CD4-positive, alpha-beta T cell treated with Interleukin-6 for 4 hours (primary cell): Measurements from ENCODE around the gene ACTG1.

Source experiments
- DNase-seq: peaks from one replicate; pipeline ENCODE4 v3.0.0-alpha.2; 2020; ENCODE audit warnings: mixed read lengths

The ACTG1 gene

GRCh38 chr17:81512562-81513371 is at the start of gene ACTG1:
Gene ACTG1, minus strand, starts transcription at chr17:81512799. Its CDS starts 445 bp downstream, at chr17:81512354.
- peak; percentile 93 for DNase-seq

DNA sequence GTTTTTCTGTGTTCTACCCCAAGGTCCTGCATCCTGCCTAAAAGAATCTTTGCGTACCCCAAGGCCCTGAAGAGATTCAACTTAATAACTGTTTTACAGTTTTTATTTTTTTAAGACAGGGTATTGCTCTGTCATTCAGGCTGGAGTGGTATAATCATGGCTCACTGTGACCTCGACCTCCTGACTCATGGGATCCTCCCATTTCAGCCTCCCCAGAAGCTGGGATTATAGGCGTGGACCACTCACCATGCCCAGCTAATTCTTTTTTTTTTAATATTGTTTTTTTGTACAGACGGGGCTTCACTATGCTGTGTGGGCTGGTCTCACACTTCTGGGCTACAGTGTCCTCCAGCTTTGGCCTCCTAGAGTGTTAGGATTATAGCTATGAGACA is 48.9 kb upstream of the ACTG1 start:
- no peak for DNase-seq

DNA sequence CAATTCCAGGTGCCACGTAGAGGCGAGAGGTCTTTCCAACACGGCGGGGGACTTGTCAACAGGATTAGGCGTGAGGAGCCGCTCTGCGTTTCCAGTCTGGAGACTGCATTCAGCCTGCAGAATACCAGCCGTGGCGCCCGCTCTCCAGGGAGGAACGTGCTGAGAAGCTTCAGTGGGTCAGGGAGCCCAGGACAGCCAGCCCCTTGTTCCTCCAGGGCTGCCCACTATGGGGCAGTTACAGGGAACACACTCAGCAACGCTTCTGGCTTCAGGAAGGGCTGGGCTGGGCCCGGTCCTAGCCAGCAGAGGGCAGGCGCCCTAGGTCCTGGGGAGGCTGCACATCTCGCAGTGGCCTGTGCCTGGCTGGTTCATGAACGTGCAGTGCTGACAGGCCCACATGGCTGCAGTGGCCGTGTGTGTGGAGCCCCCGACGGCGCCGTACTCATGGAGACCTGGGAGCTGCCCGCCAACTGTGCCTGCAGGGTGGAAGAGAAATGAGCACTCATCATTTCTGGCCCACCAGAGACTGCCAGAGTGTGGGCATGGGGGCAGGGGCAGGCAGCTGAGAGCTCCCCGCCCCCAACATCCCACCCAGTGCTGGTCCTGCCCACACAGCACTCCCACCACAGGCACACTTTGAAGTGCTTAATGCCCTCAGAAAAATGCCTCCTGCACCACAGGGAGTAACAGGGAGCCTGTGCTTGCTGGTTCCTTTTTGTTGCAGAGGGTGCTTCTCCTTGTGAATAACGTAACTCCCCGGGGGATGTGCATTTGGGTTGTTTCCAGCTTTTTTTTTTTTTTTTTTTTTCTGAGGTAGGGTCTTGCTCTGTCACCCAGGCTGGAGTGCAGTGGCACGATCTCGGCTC is 46.6 kb upstream of the ACTG1 start:
- no peak for DNase-seq

- no peak for DNase-seq
Observed at GRCh38 chr17:81558115-81558468, 45.5 kb upstream of the ACTG1 start.

GRCh38 chr17:81557276-81558114 is 44.9 kb upstream of the ACTG1 start:
- DNase-seq: no peak

DNA sequence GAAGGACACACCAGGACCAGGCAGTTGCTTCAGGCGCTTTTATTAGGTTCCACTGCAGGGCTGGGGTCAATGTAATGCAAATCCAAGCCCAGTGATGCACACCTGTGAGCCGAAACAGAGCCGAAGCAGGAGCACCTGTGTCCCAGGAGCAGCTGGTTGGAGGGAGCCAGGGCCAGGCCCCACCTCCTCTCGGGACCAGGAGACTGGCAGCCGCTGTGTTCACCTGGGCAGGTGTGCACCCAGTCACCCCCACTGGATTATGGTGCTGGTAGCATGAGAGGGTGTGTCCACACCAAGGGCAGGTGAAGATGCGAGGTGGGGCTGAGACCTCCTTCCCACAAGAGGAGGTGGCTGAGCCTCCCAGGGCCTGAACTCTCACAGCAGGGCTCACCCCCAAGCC is 44.3 kb upstream of the ACTG1 start:
- no peak for DNase-seq

DNA sequence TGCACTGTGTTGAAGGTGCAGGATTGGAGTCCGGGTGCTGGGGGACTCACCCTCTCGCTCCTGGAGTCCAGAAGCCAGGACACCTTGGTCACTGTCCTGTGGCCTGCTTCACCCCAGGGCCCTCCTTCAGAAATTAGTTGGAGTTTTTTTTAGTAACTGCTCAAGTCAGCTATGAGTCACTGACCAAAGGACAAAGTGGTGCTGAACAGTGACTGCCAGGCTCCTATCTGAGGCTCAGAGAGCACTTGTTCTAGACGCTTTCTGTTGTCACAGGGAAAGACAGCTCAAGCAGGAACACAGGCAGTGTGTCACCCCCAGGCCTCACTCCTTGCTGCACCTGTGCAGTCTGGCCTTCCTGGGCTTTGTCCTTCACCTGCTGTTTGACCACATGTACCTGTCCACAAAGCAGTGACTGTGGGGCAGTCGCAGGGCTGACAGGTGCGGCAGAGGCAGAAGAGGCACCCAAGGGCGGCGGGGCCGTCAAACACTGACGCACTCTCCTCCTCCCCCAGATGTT is 43.6 kb upstream of the ACTG1 start:
- no peak for DNase-seq

GRCh38 chr17:81553616-81554181 is 41.1 kb upstream of the ACTG1 start:
- no peak for DNase-seq

DNA sequence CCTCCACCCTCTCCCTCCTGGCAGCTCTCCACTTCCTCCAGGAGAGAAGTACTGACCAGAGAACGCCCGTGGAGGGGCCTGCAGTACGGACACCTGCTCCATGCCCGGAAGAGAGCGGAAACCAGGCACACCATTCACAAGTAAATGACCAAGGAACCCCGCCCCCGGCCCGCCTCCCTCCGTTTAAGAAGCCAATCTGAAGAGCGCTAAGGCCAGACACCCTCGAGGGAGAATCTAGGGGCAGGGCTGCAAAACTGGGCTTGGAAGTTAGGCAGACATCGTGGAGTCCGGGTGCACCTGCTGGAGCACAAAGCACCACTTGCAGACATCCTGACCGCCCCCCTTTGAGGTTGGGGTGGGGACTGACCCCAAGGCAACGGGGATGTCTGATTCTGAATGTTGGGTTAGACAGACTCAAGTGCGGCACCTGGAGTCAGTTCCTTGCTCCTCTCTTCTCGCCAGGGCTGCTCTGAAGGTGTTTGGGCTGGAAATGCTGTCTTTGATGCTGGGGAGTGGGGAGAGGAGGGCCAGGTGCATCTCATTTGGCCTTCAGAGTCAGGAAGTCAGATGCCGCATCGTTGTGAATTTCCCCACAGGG is 40.5 kb upstream of the ACTG1 start:
- peak; percentile 88 for DNase-seq

GRCh38 chr17:81552244-81553017 is 39.8 kb upstream of the ACTG1 start, which contains the start of gene FAAP100:
Gene FAAP100, minus strand, starts transcription at chr17:81552353. Its CDS starts 23 bp downstream, at chr17:81552330.
- peak; percentile 82 for DNase-seq

- peak; percentile 12 for DNase-seq
Observed at GRCh38 chr17:81551458-81552243, 39.1 kb upstream of the ACTG1 start.

DNA sequence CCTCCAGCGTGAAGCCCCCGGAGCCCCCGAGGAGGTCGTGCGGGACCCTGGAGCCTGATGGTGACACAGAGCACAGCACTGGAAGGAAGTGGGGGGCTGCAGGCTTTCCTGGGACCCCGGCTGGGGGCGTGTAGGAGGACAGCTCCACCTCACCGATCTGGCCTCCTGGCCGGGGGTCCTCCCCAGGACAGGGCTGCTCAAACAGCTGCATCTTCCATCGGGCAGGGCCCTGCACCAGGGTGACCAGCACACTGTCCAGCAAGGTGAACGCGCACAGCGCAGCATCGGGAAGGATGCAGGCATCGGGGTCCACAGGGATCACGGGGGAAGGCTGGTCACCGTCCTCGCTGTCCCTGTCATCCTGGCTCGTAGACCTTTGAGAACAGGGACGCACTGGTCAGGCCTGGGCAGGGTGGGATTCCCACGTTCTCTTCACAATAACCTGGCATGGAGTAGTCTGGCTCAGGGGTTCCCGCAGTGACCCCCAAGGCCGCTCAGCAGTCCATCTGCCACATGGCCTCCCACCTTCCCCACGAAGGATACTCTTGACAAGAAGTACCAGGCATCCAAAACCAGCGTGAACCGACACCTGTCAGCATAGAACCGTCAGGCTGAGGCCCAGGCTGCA is 38.3 kb upstream of the ACTG1 start:
- DNase-seq: no peak

GRCh38 chr17:81550285-81550684 is 37.7 kb upstream of the ACTG1 start:
- DNase-seq: no peak

- no peak for DNase-seq
Observed at GRCh38 chr17:81549826-81550225, 37.2 kb upstream of the ACTG1 start.

GRCh38 chr17:81549031-81549557 is 36.5 kb upstream of the ACTG1 start:
- DNase-seq: no peak

DNA sequence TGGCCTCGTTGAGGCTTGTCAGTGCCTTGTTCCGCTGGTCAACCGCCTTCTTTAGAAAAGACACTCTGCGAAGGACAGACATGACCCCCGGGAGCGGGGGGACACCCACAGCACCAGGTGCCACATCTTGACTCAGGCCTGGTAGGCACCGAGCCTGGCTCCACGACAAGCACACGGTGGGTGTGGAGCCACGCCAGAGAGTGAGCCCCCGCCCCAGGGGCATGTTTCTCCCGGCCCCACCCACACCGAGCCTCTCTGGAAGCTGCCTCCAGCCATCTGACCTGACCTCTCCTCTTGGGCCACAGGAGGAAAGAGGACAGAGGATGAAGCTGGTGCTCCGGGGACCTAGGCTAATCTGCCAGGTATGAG is 35.0 kb upstream of the ACTG1 start:
- DNase-seq: no peak

DNA sequence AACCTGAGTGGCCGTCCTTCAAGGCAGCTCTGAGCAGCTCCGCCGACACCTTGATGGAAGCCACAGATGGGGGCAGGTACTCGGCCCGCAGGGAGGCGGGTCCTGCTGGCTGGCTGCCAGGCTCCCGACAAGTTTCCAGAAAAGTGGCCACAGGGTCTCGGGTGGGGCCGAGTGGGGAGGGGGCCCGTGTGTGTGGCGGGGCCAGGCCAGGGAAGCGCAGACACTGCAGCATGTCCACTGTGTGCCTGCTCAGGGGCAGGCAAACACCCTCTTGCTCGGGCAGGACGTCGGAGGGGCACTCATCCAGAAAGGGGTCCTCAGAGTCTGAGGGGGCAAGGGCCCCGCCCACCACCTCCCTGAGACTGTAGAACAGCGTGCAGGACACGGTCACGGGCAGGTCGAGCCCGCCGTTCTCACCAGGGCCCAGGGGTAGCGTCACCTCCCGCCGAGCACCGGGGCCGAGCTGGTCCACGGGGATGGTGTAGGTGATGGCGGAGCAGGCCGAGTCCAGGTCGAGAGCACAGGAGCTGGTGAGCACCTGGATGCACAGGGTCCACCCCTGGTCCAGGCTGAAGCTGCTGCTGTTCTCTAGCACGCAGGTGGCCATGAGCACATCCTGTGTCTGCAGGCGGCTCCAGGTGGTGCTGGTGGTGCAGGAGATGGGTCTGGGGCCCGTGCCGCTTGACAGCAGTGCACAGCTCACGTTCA is 34.5 kb upstream of the ACTG1 start:
- DNase-seq: no peak

- no peak for DNase-seq
Observed at GRCh38 chr17:81545160-81545949, 32.8 kb upstream of the ACTG1 start.
